ENCODE data around the gene CABP7. TPM values are rescaled to one million over a fixed set of nuclear protein-coding genes. Genes with fewer than 3 reads are reported as not detected.

The CABP7 gene
- polyA plus RNA-seq, 1 of the 3 experiments (the other 2 are of a cell fraction) = 0.72 TPM

DNA sequence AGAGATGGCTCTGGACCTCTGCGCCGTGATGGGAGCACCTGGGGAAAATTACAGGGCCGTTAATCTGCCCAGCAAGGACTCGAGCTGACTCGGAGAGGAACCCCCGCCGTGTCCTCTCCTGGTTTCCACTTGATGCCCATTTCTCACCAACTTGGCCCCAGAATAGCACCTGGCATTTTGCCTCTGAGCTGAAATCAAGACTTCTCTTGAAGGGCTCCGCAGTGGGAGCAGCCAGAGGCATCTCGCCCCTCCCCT lies 19.0 kb upstream of the CABP7 start (continued):
- TF ChIP-seq GABPA (IDR thresholded peaks at IDR 0.05; ENCODE audit: low read depth) (no peak), ELF1 (IDR thresholded peaks at IDR 0.05) (no peak), TEAD4 (IDR thresholded peaks at IDR 0.05; ENCODE audit: borderline replicate concordance, insufficient read depth) (no peak)

DNA sequence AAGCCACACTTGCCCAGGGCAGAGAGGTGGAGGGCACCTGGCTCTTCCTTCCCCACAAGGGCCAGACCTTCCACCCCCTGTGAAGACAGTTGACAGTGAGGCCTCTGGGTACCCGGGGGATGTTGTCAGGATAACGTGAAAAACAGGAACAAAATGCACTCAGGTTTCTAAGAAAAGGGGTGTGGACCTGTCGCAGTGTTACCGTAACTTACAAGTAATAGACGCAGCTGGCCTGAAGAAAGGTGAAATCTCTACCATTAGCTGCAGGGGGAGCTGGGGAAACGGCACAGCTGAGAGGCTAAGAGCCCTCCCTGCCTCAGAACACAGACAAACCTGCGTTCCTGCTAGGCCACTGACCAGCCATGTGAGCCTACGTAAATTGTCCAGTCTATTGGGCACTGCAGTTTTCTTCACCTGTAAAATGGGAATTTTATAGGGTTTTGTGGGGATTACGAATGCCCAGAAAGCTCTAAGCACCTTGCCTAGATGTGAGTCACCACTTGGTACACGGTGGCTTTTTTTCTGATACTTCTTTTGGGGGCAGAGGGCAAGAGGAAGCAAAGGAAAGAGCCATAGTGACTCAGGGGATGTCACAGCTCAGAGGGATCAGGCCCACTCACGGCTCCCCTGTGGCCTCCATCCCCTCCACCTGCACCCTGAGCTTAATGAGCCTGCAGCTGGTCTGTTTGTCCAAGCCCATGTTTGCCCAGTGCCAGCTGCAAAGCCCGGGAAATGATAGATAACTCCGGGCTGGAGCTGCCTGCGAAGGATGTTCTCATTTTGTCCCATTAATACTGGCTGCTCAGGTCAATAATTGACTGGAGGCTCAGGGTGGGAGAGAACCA lies 18.4 kb upstream of the CABP7 start:
- Histone ChIP-seq H3K4me2 (no peak overlapping the region), H4K20me1 (ENCODE audit: insufficient read depth) (no peaks in the 10 kb centered on the region), H3K4me3 (ENCODE audit: low read depth in 2 of 2, low read length in 1 of 2) (no peak overlapping the region), H3K9me2 (no peaks in the 10 kb centered on the region), H3K4me1 (ENCODE audit: control insufficient read depth in 1 of 2, insufficient read depth in 2 of 2, low read depth in 1 of 2, low read length in 1 of 2) (peaks cover 12 to 86% of the 10 kb centered on the region in 2 experiments; a peak in 2 of 4 replicates), H3K27me3 (ENCODE audit: insufficient read depth) (no peaks in the 10 kb centered on the region), H3K27ac (ENCODE audit: low read depth in 2 of 2, low read length in 1 of 2) (peak overlapping the region in 1 of 2 experiments; percentile 69; a peak in 2 of 4 replicates), H2AFZ (ENCODE audit: low read depth) (no peak overlapping the region), H3K9me3 (no peaks in the 10 kb centered on the region), H3K79me2 (ENCODE audit: insufficient read depth) (no peaks in the 10 kb centered on the region), H3K9ac (no peak overlapping the region), H3K36me3 (replicated peaks in 1 of 2; ENCODE audit: control insufficient read depth in 1 of 2, insufficient read depth in 2 of 2, low read length in 1 of 2) (peaks cover 3% of the 10 kb centered on the region in 2 experiments), H3F3A (replicated peaks; ENCODE audit: insufficient read depth) (no peaks in the 10 kb centered on the region)
- 70% methylated on average over 12 of the region's 14 CpGs for WGBS (ENCODE audit: low lambda C conversion rate)
- TF ChIP-seq RAD21 (IDR thresholded peaks at IDR 0.05; ENCODE audit: low read length) (0 out of 2 replicates have a peak, but pooled peaks have one; percentile 10), FOXM1 (IDR thresholded peaks at IDR 0.05; ENCODE audit: low read depth) (no peak), EP300 (IDR thresholded peaks at IDR 0.05; ENCODE audit: borderline replicate concordance in 1 of 2, low read depth in 1 of 2, low read length in 1 of 2) (peak in 1 of 2 experiments; percentile 25; a peak in 1 of 4 replicates), RFX5 (IDR thresholded peaks at IDR 0.05; ENCODE audit: low read length) (0 out of 2 replicates have a peak, but pooled peaks have one; percentile 20), CHD2 (IDR thresholded peaks at IDR 0.05; ENCODE audit: low read length, partially characterized antibody) (peak; percentile 12)
- TF ChIP-seq, protein P1, sequence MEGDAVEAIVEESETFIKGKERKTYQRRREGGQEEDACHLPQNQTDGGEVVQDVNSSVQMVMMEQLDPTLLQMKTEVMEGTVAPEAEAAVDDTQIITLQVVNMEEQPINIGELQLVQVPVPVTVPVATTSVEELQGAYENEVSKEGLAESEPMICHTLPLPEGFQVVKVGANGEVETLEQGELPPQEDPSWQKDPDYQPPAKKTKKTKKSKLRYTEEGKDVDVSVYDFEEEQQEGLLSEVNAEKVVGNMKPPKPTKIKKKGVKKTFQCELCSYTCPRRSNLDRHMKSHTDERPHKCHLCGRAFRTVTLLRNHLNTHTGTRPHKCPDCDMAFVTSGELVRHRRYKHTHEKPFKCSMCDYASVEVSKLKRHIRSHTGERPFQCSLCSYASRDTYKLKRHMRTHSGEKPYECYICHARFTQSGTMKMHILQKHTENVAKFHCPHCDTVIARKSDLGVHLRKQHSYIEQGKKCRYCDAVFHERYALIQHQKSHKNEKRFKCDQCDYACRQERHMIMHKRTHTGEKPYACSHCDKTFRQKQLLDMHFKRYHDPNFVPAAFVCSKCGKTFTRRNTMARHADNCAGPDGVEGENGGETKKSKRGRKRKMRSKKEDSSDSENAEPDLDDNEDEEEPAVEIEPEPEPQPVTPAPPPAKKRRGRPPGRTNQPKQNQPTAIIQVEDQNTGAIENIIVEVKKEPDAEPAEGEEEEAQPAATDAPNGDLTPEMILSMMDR (IDR thresholded peaks at IDR 0.05) = peak; percentile 12; the same call in 1 of the 2 replicates
- POLR2A ChIA-PET = interaction anchor here (0.6 to 1.3 kb wide), 3 partner anchors 10 to 1045 kb away, joined by 3 to 4 read pairs (median 3); partner anchors contain the start of gene CABP7
- DNase-seq = peak; percentile 64
- CTCF ChIA-PET = interaction anchor here (0.9 to 3.2 kb wide), 8 partner anchors 10 to 387 kb away, joined by 3 to 25 read pairs (median 8); no protein-coding TSS in a partner anchor

DNA sequence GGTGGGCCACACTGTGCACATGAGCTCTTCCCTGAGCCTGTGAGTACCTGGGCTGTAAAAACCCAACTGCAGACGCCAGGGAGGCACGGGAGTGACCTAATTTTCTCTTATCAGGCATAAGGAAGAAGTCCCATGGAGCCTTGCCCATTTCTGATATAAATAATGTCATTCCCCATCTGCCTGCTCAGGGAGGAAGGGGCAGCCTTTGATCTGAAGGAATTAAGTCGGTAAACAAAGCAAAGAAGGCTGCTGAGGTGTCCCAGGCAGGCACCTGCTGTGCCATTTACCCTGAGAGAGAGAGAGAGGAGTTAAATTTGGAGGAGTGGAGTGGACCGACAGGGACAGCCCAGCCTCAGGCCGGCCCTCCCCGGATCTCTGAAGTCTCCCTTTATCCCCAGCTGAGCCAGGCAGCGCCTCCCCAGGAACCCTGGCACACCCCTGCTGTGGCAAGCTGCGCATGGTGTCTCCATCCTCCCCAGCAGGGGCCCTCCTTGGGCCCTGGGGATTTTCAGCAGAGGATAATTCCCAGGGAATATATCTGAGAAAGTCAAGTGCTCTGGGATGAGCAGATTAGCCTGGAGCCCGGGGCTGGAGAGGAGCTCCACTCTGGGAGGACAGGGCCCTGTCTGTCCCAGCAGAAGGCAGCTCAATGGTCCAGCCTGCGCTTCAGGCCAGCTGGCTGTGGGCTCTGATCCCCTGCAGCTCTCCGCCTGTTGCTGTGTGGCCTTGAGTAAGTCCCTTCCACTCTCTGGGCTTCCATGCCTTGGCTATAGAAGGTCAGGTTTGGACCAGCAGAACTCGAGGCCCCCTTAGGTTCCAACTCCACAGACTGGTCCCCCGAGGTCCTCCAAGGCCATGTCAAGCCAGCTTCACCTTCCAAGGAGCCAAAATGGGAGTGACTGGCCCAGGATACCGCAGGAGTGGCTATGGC lies 17.5 kb upstream of the CABP7 start:
- H3K27ac ChIP-seq (ENCODE audit: low read depth in 2 of 2, low read length in 1 of 2) = peak overlapping the region in 1 of 2 experiments; percentile 69; a peak in 2 of 4 replicates
- no peaks in the 10 kb centered on the region for H3K9me3 ChIP-seq
- no peak overlapping the region for H2AFZ ChIP-seq (ENCODE audit: low read depth)
- TF ChIP-seq, protein P2, sequence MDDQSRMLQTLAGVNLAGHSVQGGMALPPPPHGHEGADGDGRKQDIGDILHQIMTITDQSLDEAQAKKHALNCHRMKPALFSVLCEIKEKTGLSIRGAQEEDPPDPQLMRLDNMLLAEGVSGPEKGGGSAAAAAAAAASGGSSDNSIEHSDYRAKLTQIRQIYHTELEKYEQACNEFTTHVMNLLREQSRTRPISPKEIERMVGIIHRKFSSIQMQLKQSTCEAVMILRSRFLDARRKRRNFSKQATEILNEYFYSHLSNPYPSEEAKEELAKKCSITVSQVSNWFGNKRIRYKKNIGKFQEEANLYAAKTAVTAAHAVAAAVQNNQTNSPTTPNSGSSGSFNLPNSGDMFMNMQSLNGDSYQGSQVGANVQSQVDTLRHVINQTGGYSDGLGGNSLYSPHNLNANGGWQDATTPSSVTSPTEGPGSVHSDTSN (IDR thresholded peaks at IDR 0.05) = no peak
- no peak for TF ChIP-seq NFIC (IDR thresholded peaks at IDR 0.05; ENCODE audit: borderline replicate concordance)
- no peak for TF ChIP-seq TAF1 (IDR thresholded peaks at IDR 0.05; ENCODE audit: borderline replicate concordance, low read depth, low read length)
- no peak for TF ChIP-seq SIN3A (IDR thresholded peaks at IDR 0.05; ENCODE audit: borderline replicate concordance, low read depth, low read length)
- TF ChIP-seq POLR2AphosphoS5 (IDR thresholded peaks at IDR 0.05; ENCODE audit: low read depth, low read length) = 0 out of 2 replicates have a peak, but pooled peaks have one; percentile 10
- no peak for TF ChIP-seq RXRA (IDR thresholded peaks at IDR 0.05; ENCODE audit: borderline replicate concordance, low read depth)
- TF ChIP-seq RAD21 (IDR thresholded peaks at IDR 0.05; ENCODE audit: low read length) = peak; percentile 13; the same call in 1 of the 2 replicates
- DNase-seq = peak; percentile 41
- no peaks in the 10 kb centered on the region for H3F3A ChIP-seq (replicated peaks; ENCODE audit: insufficient read depth)
- no peaks in the 10 kb centered on the region for H3K79me2 ChIP-seq (ENCODE audit: insufficient read depth)
- H3K4me2 ChIP-seq = no peak overlapping the region
- 76% methylated on average over 5 of the region's 14 CpGs for WGBS (ENCODE audit: low lambda C conversion rate)
- H3K9me2 ChIP-seq = no peaks in the 10 kb centered on the region
- CTCF ChIA-PET = interaction anchor here (0.9 to 3.2 kb wide), 11 partner anchors 9 to 387 kb away, joined by 3 to 25 read pairs (median 5); no protein-coding TSS in a partner anchor
- H4K20me1 ChIP-seq (ENCODE audit: insufficient read depth) = no peaks in the 10 kb centered on the region
- no peaks in the 10 kb centered on the region for H3K27me3 ChIP-seq (ENCODE audit: insufficient read depth)
- no peak overlapping the region for H3K9ac ChIP-seq
- H3K4me3 ChIP-seq (ENCODE audit: low read depth in 2 of 2, low read length in 1 of 2) = no peak overlapping the region
- H3K36me3 ChIP-seq (replicated peaks in 1 of 2; ENCODE audit: control insufficient read depth in 1 of 2, insufficient read depth in 2 of 2, low read length in 1 of 2) = peaks cover 0 to 3% of the 10 kb centered on the region in 2 experiments
- POLR2A ChIA-PET = interaction anchor here (0.6 to 1.3 kb wide), 4 partner anchors 8 to 1046 kb away, joined by 3 to 4 read pairs (median 3); partner anchors contain the start of gene CABP7
- peaks cover 12 to 86% of the 10 kb centered on the region in 2 experiments; a peak in 2 of 4 replicates for H3K4me1 ChIP-seq (ENCODE audit: control insufficient read depth in 1 of 2, insufficient read depth in 2 of 2, low read depth in 1 of 2, low read length in 1 of 2)
